GM19328 (cell line): ENCODE results near the gene HOXC12.

Experiments used
- ATAC-seq: cut with Tn5 transposase; IDR thresholded peaks from one replicate; pipeline ENCODE4 v1.9.1; 2021; ENCODE audit warnings: mild to moderate bottlenecking, moderate library complexity; ENCODE audit not compliant: unreplicated experiment

Gene HOXC12

GRCh38 chr12:53940443-53941014, 14.2 kb upstream of the HOXC12 start:
- ATAC-seq = no peak

- ATAC-seq = no peak
Observed at GRCh38 chr12:53941187-53941586, 13.5 kb upstream of the HOXC12 start.

DNA sequence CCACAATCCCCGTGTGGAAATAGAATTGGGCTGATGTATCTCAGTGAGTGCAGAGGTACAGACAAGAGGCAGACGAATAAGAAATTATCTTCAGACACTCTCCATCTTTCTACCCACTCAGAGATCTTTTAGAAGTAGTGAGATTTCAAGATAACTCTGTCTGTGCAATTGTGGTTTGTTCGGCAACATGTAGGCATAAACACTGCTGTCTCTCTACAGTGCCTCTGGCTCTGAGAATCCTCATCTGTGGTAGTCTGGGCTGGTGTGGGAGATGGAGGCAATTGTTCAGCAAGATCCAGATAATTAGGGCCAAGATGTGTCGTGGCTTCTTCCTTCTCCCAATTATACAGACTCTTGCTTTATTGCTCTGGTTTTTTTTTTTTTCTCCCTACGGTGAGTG, 13.0 kb upstream of the HOXC12 start:
- ATAC-seq = no peak

- ATAC-seq = no peak
Observed at GRCh38 chr12:53942467-53942997, 12.2 kb upstream of the HOXC12 start.

DNA sequence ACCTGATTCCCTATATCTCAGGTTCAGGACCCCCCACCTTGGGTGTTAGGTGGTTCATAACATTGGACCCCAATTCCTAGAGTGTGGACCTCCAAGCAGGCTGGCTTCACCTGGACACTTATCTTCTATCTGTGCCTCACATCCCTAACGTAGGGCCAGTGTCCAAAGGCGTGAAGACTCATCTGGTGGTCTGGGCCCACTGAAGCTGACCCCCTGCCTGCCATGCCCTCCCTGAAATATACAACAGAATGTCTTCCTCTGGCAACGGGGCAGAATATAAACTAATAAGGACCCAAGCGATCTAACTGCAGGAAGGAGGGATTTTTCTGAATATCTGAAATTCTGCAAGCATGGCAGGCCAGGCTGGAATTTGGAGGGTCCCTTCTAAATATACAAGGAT, 10.5 kb upstream of the HOXC12 start:
- ATAC-seq = no peak

DNA sequence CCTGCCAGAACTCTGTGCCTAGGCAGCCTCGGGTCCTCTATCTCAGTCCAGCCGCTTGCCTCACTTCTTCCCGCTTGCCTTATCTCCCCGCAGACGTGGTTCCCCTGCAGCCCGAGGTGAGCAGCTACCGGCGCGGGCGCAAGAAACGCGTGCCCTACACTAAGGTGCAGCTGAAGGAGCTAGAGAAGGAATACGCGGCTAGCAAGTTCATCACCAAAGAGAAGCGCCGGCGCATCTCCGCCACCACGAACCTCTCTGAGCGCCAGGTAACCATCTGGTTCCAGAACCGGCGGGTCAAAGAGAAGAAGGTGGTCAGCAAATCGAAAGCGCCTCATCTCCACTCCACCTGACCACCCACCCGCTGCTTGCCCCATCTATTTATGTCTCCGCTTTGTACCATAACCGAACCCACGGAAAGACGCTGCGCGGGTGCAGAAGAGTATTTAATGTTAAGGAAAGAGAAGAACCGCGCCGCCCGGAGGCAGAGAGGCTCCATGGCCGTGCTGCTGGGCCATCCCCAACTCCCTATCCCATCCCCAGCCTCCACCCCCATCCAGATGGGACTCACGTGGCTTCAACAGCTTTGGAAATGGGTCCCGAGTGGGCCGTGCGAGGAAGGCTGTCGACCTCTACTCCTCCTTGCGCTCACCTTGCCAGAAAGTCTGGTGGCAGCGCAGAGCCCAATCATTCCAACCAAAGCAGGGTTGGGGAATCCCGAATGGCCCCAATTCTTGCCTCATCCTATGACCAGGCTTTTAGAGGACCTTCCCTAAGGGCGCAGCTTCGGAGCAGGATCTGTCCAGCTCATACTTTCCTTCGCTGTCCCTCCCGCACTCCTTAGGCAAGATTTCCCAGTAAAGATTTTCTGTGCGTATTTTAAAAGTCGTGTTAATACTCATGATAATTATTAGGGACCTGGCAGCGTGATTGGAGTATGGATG, 9.5 kb upstream of the HOXC12 start:
- no peak for ATAC-seq

DNA sequence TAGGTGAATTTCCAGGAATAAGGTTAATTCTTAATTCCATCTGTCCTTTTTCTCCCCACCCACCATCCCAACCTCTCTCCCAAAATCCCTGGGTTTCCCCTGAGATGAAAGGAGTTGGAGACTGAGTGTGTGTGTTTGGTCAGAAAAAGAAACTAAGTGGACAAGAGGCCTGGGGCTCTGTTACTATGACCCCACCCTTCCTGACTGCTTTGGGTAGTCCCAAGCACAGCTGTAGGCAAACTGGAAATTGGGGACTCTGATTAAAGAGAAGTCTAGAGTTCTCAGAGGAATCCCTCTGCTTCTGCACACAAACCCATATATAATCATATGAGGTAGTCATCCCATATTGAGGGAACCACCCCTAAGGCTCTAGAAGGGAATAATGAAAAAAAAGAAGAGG, 7.0 kb upstream of the HOXC12 start:
- ATAC-seq = no peak

GRCh38 chr12:53948650-53949593, 5.8 kb upstream of the HOXC12 start:
- ATAC-seq = no peak

DNA sequence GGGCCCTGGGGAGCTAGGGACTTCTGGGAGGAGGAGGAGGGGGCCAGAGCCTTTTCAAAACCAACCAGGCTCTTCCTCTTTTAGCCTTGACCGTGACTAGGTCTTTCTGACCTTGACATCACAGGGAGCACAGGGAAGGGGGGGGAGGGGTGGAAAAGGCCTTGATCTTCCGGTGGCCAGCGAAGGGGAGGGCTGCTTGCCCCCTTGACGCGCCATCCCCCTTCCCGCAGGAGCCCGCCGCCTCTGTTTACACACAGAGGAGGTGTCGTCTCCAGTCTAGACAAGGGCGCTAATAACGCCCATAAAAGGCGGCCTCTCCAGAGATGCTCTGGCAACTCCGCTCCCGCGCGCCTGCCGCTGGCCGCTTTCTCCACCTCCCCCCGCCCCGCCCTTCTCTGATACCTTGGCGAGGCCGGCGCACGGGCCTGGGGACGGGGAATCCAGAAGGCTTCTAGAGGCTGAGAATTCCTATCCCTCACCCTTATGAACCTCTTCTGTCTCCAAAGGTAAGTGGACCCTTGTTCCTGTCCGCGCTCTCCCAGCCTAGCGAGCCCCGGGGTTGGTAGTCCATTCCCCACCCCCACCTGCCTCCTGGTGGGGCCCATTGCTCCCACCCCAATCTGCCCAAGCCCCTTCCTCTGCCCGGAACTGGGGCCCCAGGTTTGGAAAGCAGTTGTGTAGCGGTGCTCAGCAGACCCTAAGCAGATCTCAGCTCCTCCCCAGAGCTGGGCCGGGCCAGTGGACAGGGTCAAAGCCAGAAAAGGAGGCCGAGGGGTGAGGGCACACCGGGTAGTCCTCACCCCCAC, 4.9 kb upstream of the HOXC12 start:
- no peak for ATAC-seq

DNA sequence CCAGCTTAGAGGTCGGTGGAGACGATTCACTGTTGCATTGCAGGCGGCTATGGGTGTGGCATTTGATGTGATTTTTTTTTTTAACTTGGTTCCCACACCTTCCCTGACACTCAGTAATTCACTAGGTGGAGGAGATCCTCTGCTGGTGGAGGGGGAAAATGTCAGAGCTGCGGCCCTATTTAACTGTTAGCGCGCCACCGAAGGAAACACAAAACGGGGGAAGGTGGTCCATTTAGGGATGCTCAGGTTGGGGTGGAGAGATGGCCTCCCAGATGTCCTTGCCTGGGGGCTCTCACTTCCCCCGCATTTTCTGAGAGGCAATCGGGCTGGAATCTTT, 4.3 kb upstream of the HOXC12 start:
- ATAC-seq = no peak

DNA sequence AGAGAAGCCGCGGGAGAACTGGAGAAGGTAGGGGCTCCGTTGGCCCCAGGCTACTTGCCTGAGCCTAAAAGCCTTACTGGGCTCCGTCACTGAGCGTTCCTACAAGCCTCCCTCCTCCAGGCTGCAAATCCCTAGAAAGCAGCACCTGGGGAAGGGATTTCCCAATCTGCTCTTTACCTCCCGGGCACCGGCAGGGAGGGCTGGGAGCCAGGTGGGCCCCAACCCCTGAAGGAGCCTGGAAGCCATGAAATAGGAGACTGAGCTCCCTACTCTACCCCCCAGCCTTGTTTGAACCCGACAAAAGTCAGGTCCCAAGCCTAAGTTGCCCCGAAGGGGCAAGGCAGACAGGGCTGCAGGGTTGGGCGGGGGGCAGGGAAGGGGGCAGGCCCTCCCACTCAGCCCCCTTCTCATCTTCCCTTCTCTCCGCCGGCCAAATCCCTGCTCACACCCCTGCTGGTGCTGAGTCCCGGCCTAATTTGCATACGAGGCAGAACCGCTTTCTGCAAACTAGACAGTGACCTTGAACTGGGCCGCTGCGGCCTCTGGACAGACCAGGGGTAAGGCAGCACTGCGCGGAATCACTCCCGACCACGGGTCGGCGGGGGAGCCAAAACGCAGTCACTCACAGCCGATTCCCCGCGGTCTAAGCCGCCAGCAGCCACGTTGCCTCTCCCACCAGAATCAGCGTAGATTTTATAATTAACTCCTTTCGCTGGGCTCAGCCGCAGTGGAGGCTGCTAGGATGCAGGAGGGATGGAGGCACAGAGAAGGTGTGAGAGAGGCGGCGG, 3.7 kb upstream of the HOXC12 start:
- no peak for ATAC-seq

- no peak for ATAC-seq
Observed at GRCh38 chr12:53951577-53952334, 2.9 kb upstream of the HOXC12 start.

- ATAC-seq = no peak
Observed at GRCh38 chr12:53952335-53952694, 2.4 kb upstream of the HOXC12 start.

DNA sequence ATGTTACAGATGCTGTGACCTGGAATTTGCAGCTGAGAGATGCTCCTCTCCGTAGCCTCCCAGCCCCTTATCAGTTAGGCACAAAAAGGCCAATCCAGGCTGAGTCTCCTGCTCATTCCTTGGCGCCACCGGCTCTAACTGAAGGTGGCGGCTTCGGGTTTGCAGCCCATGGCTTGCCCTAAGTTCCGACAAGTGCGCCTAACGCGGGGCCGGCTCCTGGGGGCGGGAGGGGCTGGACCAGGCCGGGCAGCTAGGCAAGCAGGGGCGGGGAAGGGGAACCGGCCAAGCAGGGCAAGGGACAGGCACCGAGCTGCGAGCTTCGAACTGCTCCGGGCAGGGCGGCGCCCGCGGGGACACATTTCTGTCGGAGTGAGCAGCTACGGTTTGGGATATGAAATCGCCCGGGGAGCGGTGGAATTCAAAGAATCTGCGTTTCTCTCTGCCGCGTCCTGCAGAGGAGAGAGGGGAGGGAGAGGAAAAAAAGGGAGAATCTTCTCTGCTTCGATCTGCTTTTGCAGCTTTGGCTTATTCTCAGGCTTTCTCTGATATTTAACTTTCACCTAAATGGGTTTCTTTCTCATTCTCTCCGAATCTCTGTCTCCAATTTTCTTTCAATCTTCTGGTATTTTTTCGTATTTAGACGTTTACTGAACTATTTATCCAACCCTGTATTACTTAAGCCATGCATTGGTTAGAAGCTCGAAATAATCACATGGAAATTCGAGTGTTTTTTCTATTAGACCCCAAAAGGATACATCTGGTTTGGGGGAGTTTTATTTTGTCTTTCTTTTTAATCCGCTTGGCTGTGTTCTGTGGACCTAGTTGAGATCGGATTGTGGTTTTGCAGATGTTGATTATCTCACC, 1.6 kb upstream of the HOXC12 start:
- no peak for ATAC-seq

GRCh38 chr12:53953831-53954693, 641 bp upstream of the HOXC12 start:
- ATAC-seq = no peak

DNA sequence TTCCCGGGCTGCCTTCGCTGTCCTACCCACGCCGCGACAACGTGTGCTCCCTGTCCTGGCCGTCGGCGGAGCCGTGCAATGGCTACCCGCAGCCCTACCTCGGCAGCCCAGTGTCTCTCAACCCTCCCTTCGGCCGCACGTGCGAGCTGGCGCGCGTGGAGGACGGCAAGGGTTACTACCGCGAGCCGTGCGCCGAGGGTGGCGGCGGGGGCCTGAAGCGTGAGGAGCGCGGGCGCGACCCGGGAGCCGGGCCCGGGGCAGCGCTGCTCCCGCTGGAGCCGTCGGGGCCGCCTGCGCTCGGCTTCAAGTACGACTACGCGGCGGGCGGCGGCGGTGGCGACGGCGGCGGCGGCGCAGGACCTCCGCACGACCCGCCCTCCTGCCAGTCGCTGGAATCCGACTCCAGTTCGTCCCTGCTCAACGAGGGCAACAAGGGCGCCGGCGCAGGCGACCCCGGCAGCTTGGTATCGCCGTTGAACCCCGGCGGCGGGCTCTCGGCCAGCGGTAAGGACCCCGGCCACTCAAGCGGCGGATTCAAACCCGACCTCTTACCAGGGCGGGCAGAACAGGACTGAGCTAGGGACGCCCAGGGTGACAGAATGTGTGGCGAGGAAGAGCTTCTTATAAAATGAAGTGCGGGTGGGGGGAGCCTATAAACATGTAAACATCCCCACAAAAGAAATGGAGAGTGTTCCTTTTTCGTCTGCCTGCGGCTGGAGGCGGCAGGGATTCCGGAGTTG, 503 bp downstream of the HOXC12 start:
- no peak for ATAC-seq
